Inferior parietal cortex (tissue), 1 donor: Measurements from ENCODE around the gene CCDC69.

Experiments
- DNase-seq: peaks from one replicate; pipeline ENCODE4 v3.0.0-alpha.2; 2016; ENCODE audit errors: extremely low spot score

The CCDC69 gene

GRCh38 chr5:151164687-151165392 is 59.1 kb downstream of the CCDC69 start:
- DNase-seq = peak; percentile 92

- DNase-seq = no peak
Measured at GRCh38 chr5:151162776-151163175, 61.1 kb downstream of the CCDC69 start.

DNA sequence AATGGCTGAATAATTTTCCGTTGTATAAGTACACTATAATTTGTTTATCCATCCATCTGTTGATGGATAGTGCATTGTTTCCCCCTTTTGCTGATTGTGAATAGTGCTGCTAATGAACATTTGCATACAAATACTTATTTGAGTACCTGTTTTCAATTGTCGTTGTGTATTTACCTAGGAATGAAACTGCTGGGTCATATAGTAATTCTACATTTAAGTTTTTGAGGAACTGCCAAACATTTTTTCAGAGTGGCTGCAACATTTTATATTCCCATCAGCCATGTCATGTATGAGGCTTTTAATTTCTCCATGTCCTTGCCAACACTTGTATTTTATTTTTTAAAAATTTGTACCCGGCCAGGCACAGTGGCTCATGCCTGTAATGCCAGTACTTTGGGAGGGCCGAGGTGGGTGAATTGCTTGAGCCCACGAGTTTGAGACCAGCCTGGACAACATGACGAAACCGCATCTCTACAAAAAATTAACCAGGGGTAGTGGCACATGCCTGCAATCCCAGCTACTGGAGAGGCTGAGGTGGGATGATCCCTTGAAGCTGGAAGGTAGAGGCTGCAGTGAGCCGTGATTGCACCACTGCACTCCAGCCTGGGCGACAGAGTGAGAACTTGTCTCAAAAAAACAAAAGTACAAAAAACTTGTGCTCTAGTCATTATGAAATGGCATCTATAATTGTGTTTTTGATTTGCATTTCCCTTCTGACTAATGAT is 64.1 kb downstream of the CCDC69 start:
- DNase-seq = no peak

DNA sequence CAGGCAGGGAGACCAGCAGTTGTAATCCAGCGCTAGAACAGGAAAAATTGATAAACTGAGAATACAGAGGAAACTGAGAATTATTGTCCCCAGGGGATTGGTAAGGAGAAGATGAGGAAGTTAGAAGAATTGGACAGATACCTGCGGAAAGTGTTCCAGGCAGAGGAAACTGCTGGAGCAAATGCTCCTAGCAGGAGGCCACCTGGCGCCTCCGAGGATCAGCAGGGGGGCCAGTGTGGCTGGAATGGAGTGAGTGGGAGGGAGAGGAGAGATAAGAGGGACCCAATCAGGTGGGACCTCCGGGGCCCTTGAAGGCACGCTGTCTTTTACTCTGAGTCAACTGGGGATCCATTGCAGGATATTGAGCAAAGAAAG is 65.6 kb downstream of the CCDC69 start:
- no peak for DNase-seq

- DNase-seq = peak; percentile 76
Measured at GRCh38 chr5:151157426-151158286, 66.2 kb downstream of the CCDC69 start, which contains the start of gene ANXA6. Gene ANXA6 (minus strand): TSS chr5:151157779. CDS start chr5:151147901, 9,878 bp downstream.

GRCh38 chr5:151156507-151157420 is 67.1 kb downstream of the CCDC69 start:
- DNase-seq = no peak

DNA sequence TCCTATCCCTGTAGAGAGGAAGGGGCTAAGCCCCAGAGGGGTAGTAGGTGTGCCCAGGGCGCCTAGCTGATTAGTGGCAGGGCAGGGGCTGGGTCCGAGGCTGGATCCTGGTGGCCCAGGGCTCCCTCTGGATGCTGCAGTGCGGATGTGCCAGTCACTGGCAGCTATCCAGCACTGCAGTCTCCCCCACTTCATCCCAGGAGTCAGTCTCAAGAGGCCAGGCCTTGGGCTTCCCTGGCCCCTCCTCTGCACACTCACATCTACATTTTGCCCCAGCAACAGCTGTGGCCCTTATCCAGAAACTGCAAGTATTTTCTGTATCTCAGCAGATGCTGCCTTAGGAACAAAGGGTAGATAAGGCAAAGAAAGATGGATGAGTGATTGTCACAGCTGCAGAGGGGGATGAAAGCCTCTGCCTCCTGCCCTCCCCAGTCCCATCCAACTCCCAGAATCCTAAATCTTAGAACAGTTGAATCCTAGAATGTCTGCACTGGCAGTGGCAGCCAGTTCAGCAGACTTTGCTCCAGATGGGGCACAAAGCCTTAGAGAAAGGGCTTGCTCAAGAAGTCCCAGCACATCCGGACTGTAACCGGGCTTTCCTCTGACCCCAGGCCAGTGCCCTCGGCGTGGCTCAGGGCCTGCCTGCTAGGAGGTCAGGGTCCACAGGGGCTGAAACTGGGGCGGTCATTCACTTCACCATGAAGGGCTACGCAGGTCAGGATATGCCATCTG is 68.0 kb downstream of the CCDC69 start:
- no peak for DNase-seq

DNA sequence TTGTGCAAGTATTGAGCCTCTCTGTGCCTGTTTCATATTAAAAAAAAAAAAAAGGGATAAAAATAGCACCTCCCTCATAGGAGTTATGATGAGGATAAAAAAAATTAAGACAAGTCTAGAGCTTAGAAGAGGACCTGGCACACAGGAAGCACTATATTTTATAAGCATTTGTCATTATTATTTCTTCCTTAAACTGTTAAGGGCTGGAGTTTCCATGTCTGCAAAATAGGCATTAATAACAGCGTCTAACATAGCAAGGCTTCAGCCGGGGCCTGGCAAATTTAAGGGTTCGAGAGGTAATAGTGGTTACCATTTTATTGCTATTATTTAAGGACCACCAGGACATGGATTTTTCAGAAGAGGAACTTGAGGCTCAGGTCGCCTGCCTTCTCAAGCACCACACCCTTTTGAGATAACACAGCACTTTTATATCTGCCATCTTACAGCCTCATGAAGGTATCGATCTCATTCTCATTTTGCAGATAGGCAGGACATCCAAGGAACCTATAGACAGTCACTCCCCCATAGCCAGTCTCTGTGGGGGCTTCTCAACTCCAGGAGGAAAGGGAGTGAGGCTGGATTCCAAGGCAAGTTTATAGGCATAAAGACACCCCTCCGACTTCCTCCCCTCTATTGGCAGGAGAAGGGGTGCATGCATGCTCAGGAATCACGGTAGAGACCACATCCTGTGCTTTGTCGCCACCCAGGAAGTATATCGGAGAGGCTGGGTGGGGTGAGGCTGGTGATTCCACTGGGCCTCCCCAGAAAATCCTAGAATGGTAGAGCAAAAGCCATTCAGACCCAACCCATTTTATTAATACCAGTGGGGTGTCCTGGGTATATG is 68.7 kb downstream of the CCDC69 start:
- no peak for DNase-seq

DNA sequence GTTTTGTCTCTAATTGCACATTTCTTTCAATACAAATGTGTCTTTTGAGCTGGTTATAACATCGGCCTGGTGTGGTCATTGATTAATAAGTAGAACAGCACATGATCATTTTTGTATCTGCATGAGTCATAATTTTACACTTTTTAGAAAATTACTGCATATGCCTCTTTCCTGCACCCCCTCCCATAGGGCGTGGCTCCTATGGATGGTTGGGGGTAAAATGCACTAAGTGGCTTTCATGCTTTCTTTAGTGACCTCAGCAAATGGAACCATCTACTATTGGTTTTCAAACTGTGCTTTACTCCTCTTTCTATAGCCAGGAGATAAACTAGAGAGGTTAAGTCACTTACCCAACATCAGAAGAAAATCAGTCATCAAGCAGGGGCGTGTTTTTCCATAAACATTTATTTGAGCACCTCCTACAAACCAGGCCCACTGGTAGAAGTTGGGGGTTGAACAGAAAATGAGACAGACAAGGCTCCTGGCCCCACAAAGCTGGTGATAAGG is 70.1 kb downstream of the CCDC69 start:
- DNase-seq = no peak

GRCh38 chr5:151153300-151153699 is 70.6 kb downstream of the CCDC69 start:
- DNase-seq = no peak

- DNase-seq = no peak
Measured at GRCh38 chr5:151151793-151152192, 72.1 kb downstream of the CCDC69 start.

GRCh38 chr5:151151263-151151660 is 72.6 kb downstream of the CCDC69 start:
- DNase-seq = no peak

DNA sequence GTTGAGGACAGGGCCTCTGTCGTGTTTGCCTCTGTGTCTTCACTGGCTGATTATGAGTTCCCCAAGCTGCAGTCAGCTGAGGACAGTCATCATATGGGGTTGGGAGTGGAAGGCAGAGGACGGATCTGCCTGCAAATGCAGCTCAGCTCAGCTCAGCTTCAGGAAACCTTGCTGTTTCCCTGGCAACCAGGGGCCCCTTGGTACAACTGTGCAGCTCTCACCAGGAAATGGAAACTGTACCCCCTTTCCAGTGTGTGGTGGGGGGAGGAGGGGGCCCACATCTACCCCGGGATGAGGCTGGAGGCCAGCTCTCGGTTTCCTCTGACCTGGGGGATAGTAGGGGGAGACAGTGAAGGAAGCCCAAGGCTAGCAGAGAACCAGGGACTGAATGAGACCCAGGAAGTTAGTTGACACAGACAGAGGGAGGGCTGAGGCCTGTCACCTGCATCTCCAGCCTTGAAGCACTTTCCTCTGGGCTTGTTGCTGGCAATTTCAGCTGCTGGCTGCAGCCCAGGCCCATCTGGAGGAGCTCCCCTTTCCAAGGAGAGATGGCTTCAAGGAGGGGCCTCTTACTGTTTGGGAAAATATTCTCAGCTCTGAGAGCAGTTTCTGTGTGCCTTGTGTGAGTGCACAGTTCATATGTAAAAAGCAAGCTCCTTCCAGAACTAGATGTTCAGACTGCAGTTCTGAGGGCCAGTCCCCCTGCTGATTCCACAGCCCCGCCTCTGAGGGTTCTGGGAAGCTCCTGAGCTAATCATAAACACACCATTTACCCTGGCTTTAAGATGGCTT is 73.2 kb downstream of the CCDC69 start:
- DNase-seq = no peak

DNA sequence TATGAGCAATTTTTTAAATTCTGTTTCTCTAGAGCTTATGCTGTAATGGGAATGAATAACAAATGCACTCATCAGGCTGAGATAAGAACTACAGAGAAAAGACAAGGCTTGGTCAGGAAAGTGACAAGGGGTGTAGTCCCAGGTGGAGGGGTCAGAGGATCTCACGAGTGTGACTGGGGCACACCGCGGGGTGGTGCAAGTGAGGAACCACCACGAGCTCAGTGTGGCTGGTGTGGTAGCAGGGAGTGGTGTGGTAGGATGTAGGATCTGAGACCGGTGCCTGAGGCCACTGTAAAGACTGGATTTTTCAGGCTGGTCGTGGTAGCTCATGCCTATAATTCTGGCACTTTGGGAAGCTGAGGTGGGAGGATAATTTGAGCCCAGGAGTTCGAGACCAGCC is 75.3 kb downstream of the CCDC69 start:
- no peak for DNase-seq

DNA sequence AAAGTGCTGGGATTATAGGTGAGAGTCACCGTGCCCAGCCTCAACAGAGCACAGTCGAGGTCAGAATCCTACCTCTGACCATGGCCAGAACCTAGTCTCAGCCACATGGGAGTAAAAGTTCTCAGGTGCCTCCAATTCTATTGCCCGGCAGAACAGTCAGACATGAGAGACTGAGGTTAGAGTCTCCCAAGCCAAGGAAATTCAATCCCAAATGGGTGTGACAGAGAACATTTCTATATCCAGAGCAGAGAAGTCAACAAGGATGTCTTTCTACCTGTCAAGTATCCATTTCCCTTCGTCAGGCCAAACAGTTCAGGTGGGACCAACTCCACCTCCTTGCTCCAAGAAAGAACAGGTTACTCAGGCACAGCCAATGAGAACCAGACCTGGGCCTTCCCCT is 76.9 kb downstream of the CCDC69 start:
- no peak for DNase-seq

DNA sequence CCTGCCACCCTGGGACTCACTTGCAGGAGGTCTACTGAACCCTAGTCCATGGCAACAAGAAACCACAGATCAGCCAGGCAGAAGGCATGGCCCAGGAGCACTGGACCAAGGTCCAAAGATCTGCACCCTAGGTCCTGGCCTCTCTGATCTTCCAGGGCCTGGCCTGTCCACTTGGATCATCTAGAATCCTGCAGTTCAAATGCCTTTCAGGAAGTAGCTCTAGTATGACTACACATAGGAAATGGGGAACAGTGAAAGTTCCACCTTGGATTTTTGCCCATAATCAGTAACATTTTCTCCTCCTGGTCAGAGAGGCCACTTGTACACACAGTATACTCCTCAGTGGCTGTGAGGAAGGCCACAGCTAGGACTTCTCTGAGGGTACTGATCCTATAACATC is 77.8 kb downstream of the CCDC69 start:
- DNase-seq = no peak

GRCh38 chr5:151144922-151145321 is 79.0 kb downstream of the CCDC69 start:
- no peak for DNase-seq

DNA sequence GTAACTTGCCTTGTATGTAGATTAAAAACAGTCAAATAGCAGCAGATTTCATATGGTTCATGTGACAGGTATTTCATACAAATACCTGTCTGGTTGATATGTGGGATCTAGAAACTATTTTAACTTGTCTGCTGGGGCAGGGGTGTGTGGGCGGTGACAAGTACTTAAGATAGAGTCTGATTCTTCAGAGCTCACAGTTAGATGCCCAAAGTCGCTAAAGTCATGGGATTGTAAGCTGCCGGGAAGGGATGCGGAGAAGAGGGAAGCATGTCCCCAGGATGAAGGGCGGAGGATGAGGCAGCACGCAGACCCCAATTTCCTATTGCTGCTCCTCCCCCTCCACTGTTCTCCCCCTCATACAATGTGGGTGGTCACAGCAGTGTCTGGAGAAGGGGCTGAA is 79.6 kb downstream of the CCDC69 start:
- DNase-seq = no peak

- DNase-seq = no peak
Measured at GRCh38 chr5:151143645-151144044, 80.2 kb downstream of the CCDC69 start.
